Lung microvascular endothelial cell (primary cell): Measurements from ENCODE around the gene INTS7. TPM values are rescaled to one million over a fixed set of nuclear protein-coding genes. Genes with fewer than 3 reads are reported as not detected.
"Not testable (repeated sequence)": the region's sequence is repeated elsewhere in the genome, so short reads cannot be mapped to it uniquely, and the experiment has no call there.

ENCODE experiments used
- DNase-seq, 2 donors: peaks; one replicate each; pipeline versions ENCODE4 v3.0.0 to v3.0.0-alpha.2; 2010; ENCODE audit warnings: low read depth in 2 of 2
- total RNA-seq: library from RNA; depleted of rRNA; stranded (reverse); fragments of >200 nt; gene quantifications from 2 replicates; pipeline ENCODE4 v1.2.1, GENCODE V29; 2014

INTS7 gene
- total RNA-seq, 1 donor from 2014 or later = 12.9 TPM

- no peak for DNase-seq
These were observed 56.8 kb downstream of the INTS7 start for GRCh38 chr1:211978596-211978995.

GRCh38 chr1:211975152-211975941 is 60.0 kb downstream of the INTS7 start:
- no peak for DNase-seq

GRCh38 chr1:211973541-211973940 is 61.8 kb downstream of the INTS7 start:
- peak in 1 of 2 donors; percentile 50 for DNase-seq

GRCh38 chr1:211968200-211968834 is 67.0 kb downstream of the INTS7 start:
- no peak for DNase-seq

GRCh38 chr1:211967704-211968103 is 67.7 kb downstream of the INTS7 start:
- DNase-seq = no peak

GRCh38 chr1:211965108-211965805 is 70.1 kb downstream of the INTS7 start:
- no peak for DNase-seq

- no peak for DNase-seq
These were observed 75.7 kb downstream of the INTS7 start for GRCh38 chr1:211959680-211960079.

GRCh38 chr1:211959221-211959620 is 76.1 kb downstream of the INTS7 start:
- DNase-seq = no peak

GRCh38 chr1:211954028-211954427 is 81.3 kb downstream of the INTS7 start:
- DNase-seq = not testable (repeated sequence)

GRCh38 chr1:211953543-211953942 is 81.8 kb downstream of the INTS7 start:
- not testable (repeated sequence) for DNase-seq

GRCh38 chr1:211952299-211952698 is 83.1 kb downstream of the INTS7 start:
- no peak for DNase-seq

GRCh38 chr1:211951856-211952255 is 83.5 kb downstream of the INTS7 start:
- peak; percentile 85 to 89 for DNase-seq

GRCh38 chr1:211948377-211948776 is 87.0 kb downstream of the INTS7 start:
- no peak for DNase-seq

- DNase-seq = no peak
These were observed 87.7 kb downstream of the INTS7 start for GRCh38 chr1:211947396-211948295.

- DNase-seq = peak in 1 of 2 donors; percentile 11
These were observed 90.4 kb downstream of the INTS7 start for GRCh38 chr1:211944733-211945500.

GRCh38 chr1:211942583-211942982 is 92.8 kb downstream of the INTS7 start:
- no peak for DNase-seq

- no peak for DNase-seq
These were observed 95.4 kb downstream of the INTS7 start for GRCh38 chr1:211939876-211940468.

GRCh38 chr1:211938561-211938997 is 96.8 kb downstream of the INTS7 start:
- DNase-seq = peak; percentile 31 to 33

- not testable (repeated sequence) for DNase-seq
These were observed 97.9 kb downstream of the INTS7 start for GRCh38 chr1:211937422-211937821.

- DNase-seq = no peak
These were observed 99.8 kb downstream of the INTS7 start for GRCh38 chr1:211935448-211935970.
